SKM-1 (cell line): Measurements from ENCODE around the gene GABPB1.
"Not testable (repeated sequence)": the region's sequence is repeated elsewhere in the genome, so short reads cannot be mapped to it uniquely, and the experiment has no call there.

ENCODE experiments used
- DNase-seq: peaks from one replicate; lab custom pipeline; 2025; ENCODE audit not compliant: unreplicated experiment; lab: John Stamatoyannopoulos, UW

The GABPB1 gene

DNA sequence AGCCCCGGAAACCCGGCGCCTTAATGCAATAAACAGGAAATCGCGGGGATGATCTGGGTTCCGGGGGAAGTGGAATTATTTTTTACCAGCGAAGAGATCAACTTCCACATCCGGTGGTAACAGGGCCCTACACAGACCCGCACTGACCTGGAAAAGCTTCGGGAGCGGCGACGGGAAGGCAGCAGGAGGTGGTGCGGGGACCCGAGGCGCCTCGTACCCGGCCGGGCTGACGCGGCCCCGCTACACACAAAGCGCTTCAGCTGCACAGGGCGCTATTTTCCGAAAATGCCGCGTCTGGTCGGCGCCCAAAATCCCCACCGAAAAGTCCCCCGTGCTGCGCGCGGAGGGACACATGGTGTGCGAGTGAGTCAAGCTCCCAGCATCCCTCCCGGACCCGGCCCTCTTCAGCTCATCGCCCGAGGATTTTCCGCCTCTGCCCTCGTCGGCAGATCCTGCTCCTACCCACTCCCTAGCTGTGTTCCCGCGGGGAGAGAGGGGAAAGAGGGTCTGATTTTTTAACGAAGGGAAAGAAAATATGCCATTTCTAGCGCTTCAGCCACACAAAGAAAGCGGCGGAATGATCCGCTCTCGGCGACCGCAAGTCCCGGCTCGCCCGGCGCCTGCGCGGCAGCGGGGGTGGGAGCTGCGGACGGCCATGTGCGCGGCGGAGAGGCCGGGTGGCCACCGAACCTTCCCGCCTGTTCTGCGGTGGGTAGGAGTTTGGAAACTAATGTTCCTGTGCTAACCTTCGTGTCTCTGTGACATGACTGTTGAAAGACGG lies at the start of gene GABPB1:
TSS of gene GABPB1 (minus strand) at position 361 of the 781 bp plus-strand sequence. CDS start 45,400 bp downstream, outside the sequence.
- peak; percentile 89 for DNase-seq

DNA sequence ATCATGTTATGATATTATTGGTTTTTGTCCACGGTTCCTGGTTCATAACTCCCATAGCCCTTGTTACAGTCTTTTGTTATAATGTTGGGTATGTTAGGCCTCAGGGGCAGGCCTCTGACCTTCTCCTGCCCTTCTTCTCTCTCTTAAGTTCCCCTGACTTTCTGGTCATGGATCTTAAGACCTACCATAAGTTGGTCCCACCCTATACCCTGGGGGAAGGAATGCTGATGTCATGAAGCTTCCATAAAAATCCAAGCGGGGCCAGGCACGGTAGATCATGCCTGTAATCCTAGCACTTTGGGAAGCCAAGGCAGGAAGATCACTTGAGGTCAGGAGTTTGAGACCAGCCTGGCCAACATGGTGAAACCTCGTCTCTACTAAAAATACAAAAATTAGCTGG lies 36.6 kb upstream of the GABPB1 start:
- not testable (repeated sequence) for DNase-seq

DNA sequence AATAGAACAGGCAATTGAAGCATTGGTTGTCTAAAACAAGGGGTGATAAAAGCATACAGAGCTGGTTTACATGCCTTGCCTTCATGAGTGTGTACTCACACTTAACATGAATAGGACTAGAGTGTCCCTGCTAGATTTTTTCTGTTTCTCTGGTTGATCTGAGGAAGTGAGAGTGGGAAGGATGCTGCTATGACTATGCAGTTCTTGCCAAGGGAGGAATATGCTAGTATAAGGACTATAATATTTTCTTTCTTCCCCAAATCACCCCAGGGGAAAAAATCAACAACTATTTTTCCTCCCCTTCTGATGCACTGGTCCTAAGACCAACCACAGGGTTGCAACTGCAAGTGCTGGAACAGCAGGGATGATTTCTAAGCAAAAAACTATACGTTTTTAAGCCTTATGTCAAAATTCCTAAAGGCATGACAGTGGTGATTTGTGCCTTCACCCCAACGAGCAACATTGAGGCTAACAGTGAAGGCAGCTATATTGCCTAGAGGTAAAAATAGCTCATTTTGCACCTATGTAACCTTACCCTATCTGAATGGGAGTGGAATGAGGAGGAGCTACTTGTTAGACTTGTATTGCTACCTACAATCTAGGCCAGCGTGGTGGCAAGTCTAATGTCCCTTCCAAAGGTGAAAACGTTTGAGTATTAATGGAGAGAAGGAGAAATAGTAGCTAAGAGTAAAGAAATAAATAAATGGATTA lies 35.7 kb upstream of the GABPB1 start:
- DNase-seq = peak; percentile 16

DNA sequence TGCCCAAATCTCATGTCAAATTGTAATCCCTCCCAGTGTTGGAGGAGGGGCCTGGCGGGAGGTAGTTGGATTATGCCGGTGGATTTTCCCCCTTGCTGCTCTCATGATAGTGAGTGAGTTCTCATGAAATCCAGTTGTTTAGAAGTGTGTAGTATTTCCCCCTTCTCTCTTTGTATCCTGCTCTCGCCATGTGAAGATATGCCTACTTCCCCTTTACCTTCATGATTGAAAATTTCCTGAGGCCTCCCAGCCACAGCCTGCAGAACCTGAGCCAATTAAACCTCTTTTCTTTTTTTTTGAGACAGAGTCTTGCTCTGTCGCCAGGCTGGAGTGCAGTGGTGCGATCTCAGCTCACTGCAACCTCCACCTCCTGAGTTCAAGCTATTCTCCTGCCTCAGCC lies 27.4 kb upstream of the GABPB1 start:
- DNase-seq = peak; percentile 61

DNA sequence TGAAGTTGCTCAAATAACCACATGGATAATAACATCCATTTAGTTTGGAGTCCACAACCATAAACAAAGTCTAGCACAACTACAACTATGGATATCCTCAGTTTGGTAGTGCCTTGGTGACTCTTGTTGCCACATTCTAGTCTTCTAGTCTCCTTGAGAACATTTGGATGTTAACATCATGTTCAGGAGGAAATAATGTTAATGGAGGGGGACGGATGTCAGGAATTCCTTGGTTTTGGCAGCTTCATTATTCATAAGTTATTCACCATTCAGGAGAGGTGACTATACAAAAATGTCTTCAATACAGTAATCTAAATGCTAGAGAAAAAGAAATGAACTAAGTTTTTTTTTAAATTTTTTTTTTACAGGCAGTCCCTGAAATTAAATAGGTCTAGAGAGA lies 26.4 kb upstream of the GABPB1 start:
- no peak for DNase-seq

DNA sequence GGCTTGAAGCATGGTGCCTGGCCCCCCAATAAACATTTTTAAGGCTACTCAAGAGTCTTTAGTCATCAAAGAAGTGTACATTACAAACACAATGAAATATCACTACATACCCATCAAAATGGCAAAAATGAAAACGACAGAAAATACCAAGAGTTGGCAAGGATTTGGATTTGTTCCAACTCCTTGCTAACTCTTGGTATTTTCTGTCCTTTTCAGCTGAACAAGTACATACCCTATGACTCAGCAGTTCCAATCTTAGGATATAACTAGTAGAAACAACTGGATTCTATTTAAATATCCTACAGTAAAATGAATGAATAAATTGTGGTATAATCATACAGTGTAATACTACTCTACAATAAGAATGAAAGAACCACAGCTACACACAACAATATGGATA lies 25.1 kb upstream of the GABPB1 start:
- no peak for DNase-seq

DNA sequence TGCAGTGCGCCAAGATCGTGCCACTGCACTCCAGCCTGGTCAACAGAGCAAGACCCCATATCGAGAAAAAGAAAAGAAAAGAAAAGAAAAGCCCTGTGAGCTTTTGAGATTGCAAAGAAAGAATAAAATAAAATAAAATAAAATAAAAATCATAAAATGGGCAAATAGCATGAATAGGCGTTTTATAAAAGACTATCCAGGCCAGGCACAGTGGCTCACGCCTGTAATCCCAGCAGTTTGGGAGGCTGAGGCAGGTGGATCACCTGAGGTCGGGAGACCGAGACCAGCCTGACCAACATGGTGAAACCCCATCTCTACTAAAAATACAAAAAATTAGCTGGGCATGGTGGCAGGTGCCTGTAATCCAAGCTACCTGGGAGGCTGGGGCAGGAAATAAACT lies 24.4 kb upstream of the GABPB1 start:
- not testable (repeated sequence) for DNase-seq

DNA sequence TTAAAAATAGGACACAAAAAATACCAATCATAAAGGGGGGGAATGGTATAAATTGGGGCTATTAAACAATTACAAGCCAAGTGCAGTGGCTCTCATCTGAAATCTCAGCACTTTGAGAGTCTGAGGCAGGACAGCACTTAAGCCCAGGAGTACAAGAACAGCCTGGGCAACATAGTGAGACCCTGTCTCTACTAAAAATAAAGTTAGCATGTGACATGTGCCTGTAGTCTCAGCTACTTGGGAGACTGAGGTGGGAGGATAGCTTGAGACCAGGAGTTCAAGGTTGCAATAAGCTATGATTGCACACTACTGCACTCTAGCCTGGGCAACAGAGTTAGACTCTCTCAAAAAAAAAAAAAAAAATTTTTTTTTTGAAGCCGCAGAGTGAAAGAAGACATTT lies 23.8 kb upstream of the GABPB1 start:
- no peak for DNase-seq

DNA sequence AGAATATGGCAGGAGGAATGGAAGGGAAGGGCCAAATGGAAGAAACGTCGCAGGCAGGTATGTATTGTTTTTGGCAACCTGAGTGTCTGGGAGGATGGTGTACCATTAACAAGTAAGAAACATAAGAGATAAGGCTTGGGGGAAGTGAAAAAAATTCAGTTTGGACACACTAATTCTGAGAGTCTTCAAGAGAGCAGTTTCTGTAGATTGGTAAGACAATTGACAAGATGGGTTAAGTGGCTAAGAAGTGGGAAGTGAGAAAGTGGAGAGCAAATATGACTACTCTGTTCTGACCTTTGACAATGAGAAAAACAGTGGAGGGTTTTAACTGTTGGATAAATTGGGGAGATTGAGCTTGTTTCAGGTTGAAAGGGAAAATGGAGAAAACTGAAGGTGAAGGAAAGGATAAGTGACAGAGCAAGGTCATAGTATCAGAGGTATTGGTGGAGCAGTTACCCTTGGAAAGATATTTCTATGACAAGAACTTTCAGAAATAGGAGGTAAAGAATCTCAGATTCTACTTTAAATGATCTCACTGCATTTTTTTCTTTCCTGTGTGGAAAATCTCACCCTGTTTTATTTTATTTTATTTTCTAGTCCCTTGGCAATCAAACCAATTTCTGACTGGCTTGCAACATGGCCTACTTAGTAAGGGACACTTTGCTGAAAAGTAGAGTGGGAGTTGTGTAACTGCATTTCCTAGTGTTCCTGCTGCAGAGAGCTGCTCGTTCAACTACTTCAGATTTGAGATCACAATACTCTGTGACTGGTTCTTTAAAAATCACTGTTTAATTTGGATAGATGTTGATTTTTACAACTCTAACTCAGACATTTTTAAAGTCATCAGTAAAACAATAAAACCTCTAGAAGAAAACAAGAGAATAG lies 23.1 kb upstream of the GABPB1 start:
- peak; percentile 11 for DNase-seq

DNA sequence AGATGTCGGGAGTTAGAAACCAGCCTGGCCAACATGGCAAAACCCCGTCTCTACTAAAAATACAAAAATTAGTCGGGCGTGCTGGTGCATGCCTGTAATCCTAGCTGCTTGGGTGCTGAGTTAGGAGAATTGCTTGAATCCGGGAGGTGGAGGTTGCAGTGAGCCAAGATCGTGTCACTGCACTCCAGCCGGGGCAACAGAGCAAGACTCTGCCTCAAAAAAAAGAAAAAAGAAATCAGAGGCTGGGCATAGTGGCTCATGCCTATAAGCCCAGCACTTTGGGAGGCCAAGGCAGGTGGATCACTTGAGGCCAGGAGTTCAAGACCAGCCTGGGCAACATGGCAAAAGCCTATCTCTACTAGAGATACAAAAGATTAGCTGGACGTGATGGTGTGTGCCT lies 14.6 kb upstream of the GABPB1 start:
- not testable (repeated sequence) for DNase-seq

DNA sequence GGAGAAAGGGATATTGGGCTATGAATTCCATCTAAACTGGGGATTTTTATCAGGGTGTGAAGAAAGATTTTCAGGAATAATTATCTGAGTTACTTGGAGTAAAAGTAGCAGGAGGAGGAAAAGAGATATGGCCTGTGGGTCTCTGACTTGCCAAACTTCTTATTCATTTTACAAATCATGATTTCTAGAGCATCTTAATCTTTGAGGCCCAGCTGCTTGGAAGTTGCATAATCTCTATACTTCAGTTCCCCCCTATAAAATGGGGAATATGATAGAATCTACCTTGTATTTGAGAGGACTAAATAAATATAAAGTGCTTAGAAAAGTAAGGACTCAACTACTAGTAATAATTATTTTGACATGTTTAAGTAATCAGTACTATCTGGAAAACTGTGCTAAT lies 11.0 kb upstream of the GABPB1 start:
- no peak for DNase-seq

DNA sequence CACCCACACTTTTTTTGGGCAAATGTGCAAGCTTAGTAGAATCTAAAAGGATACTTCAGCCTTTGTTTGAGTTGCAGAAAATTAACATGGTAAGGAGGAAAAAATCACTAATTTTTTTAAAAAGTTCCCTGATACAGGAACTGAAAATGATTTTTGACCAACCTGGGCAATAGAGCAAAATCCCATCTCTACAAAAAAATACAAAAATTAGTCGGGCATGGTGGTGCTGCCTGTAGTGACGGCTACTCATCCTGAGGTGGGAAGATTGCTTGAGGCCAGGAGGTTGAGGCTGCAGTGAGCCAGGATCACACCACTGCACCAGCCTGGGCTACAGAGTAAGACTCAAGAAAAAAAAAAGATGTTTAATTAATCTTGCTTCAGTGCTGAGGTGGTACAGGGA lies 10.6 kb upstream of the GABPB1 start:
- no peak for DNase-seq

DNA sequence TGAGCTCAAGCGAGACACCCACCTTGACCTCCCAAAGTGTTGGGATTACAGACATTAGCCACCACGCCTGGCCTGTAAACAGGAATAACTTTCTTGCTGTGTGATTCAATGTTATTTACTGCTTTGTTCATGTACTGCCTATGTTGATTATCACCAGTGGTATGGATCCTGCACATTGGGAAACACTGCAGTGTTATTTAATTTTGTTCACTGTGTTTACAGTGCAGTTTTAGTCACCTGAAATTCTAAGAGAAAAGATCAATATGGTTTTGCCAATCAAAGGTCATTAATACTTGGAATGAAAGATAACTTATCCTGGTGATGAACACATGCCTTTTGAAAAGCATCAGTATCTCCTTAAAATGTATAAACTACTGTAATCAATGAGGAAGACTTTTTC lies 8.6 kb upstream of the GABPB1 start:
- DNase-seq = no peak

DNA sequence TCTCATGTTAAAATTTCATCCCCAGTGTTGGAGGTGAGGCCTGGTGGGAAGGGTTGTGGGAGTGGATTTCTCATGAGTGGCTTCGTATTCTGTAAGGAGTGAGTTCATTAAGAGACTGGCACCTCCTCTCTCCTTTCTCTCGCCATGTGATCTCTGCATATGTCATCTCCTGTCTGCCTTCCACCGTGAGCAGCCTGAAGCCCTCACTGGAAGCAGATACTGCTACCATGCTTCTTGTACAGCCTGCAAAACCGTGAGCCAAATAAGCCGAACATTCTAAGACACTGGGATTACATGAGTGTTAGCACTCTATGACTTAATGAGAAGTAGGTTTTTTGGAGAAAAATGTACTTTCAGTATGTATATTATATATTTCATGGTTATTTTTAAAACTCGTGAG lies 6.8 kb upstream of the GABPB1 start:
- DNase-seq = no peak

DNA sequence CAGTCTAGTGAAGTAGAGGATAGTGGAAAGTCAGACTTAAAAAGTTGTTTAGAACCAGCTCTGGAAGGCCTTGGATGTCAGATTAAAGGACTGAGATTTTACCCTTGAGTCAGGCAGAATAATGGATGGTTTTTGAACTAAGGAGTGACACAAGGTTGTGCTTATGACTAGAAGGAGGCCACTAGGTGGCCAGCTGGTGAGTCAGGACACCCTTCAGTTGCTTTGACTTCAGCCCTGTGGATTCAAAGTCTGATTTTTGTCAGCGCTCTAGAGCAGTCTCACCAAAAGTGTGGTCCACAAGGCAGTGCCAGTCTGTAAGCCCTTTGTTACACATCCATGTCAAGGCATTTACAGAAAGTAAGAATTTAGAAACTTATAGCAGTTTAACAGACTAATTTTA lies 3.8 kb upstream of the GABPB1 start:
- no peak for DNase-seq

DNA sequence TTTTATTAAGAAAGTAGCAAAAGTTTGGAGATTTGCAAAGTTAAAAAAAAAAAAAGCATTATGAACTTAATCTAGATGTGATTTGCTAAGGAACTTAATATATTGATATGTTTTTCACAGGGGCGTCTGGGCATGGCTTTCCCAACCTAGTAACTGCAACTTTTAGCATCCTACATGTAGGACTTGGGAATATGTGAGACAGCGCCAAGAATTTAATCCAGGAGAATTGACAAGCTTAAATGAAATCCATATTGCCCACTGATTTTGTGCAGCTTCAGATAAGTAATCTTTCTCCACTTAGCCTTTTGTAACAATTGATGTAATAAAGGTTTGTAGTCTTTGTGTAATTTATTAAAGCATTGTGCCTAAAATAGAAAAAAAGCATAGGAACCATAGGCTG lies 982 bp upstream of the GABPB1 start:
- DNase-seq = no peak

DNA sequence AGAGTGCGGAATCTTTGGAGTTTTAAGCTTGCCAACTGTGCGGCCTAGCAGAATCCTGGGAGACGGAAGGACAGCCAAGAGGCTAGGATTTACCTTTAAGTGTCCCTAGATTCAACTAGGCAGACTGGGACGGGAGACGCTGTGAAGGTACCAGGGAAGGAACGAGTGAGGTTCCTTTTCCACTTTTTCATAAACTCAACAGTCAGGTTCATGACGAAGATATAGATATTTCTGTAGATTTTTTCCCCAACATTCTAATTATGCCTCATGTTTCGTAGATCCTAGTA lies 564 bp upstream of the GABPB1 start:
- peak; percentile 67 for DNase-seq

DNA sequence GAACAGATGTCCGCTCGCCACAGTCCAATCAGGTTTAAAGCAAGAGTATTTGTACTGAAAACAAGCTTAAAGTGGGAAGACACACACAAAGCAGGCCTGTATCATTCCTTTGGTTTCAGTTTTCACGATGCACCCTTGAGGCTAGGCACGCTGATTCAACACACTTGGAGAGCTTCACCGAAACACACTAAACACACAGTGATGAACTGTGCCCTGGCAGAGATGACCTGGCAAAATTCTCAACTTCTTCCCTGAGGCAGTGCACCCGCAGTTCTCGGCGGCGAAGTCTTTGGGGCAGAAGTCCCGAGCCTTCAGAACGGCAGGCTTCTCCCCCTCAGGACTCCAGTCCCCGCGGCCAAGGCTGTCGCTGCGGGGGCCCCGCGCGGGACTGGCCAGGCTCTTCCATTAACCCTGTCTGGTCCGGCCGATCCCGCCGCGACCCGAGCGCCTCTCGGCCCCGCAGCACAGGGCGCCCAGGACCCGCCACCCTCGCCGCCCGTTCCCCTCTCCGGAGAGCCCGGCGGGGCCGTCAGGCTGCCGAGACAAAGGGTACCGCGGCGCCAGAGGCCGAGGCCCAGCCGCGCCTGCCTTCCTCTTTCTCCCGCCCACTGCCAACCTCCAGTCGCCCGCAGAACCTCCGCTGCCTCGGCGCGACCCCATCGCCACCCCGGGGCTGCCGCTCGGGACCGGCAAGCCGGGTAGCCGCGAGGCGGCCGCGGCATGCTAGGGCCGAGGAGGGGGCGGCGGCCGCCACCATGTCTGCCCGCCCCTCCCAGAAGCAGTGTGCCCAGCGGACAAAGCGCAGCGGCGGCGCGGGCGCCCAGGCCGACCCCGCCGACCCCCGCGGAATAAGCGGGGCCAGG lies 792 bp downstream of the GABPB1 start:
- peak; percentile 44 for DNase-seq

DNA sequence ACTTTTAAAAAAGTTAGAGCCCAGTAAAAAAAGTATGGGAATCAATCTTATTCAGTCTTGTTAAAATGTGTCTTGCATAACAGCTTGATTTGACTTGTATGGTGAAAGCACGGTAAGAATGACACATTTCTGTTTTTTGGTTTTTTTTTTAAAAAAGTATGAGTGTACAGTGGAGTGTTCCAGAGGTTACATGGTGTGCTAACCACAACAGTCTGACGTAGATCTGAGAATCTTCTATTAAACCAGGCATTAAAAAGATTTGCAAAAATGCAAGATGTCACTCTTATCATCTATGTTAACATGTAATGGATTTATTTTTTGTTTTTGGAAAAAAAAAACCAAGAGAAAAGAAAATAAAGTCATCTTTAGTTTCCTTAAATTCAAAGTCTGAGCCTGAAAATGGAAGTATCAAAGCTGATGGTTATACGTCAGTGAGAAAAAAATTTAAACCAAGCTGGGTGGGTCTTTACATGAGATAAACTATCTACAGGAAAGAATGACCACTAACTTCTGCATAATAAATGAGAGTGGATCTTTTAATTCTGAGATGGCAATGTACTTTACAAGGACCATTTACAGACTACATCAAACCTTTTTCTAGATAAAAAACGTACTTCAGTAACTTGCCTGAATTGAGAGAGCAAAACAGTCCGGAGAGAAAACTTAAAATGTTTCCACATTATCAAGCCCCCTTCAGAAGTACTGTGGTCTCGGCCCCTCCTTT lies 1.6 kb downstream of the GABPB1 start:
- no peak for DNase-seq

DNA sequence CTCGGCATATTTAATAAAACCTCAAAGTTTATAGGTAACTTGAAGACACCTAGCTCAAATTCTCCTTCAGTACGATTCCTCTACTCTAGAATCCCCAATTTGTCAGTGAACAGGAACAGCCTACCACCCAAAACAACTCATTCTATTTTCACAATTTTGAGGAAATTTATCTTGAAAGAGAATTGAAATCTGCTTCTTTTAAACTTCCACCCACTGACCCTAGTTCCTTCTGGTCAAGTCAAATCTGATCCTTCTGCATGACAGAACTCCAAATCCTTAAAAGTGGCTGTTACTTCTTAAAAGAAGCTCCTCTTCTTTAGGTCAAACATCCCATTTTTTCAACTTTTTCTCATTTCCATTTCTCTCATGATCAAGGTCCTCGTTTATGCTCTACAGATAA lies 4.4 kb downstream of the GABPB1 start:
- no peak for DNase-seq
